ENCODE measurements around the gene STIP1.

Gene STIP1

DNA sequence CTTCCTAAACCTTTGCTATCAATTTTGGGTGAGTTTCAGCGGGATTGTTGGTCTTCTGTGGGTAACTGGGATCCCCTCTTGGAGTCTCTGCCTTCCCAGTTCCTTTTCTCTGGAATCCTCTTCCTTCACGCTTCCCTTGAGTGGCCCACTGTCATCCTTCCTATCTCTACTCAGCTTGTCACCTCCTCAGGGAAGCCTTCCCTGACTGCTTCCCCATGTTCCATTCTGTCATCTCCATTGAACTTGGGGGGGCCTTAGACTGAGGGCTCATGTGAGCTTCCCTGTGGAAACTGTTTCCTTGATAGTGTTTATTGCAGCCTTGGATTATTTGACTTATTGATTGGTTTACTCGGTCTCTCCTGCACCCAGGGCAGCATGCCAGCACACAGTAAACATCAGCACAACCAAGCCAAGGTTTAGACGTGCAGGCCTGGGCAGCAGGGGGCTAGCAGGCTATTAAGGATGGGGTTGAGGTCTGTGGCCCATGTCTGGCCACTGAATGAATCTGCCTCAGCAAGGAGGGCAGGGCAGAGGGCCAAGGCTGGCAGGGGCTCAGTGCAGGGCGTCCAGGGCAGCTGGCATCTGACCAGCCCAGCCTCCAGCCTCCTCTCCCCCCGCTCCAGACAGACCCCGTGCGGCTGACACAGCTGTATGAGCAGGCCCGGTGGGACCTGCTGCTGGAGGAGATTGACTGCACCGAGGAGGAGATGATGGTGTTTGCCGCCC, 32.8 kb downstream of the STIP1 start:
- Histone ChIP-seq H3K27ac (ENCODE audit: low read depth, low read length) (no peak overlapping the region), H3K9me3 (ENCODE audit: low read length) (no peaks in the 10 kb centered on the region), H3K27me3 (ENCODE audit: control insufficient read depth in 1 of 2, insufficient read depth in 2 of 2, low read length in 2 of 2) (no peaks in the 10 kb centered on the region), H3K36me3 (ENCODE audit: insufficient read depth, low read length) (no peaks in the 10 kb centered on the region), H3K4me1 (ENCODE audit: insufficient read depth, low read length) (no peaks in the 10 kb centered on the region), H3K9ac (ENCODE audit: low read length) (no peak overlapping the region), H3K4me3 (ENCODE audit: low read depth in 1 of 2, low read length in 2 of 2) (no peak overlapping the region)

DNA sequence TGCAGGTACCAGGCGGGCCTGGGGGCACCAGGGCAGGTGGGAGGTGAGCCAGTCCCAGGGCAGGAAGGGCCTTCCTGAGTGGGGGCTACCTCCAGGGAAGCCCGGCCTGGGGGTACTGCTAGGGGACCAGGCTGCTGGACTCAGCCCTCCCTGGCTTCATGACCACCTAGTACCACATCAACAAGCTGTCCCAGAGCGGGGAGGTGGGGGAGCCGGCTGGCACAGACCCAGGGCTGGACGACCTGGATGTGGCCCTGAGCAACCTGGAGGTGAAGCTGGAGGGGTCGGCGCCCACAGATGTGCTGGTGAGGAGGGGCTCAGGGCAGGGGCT, 33.3 kb downstream of the STIP1 start:
- Histone ChIP-seq H3K4me3 (ENCODE audit: low read depth in 1 of 2, low read length in 2 of 2) (no peak overlapping the region), H3K9ac (ENCODE audit: low read length) (no peak overlapping the region), H3K27ac (ENCODE audit: low read depth, low read length) (no peak overlapping the region), H3K4me1 (ENCODE audit: insufficient read depth, low read length) (no peaks in the 10 kb centered on the region), H3K27me3 (ENCODE audit: control insufficient read depth in 1 of 2, insufficient read depth in 2 of 2, low read length in 2 of 2) (no peaks in the 10 kb centered on the region), H3K36me3 (ENCODE audit: insufficient read depth, low read length) (no peaks in the 10 kb centered on the region), H3K9me3 (ENCODE audit: low read length) (no peaks in the 10 kb centered on the region)

DNA sequence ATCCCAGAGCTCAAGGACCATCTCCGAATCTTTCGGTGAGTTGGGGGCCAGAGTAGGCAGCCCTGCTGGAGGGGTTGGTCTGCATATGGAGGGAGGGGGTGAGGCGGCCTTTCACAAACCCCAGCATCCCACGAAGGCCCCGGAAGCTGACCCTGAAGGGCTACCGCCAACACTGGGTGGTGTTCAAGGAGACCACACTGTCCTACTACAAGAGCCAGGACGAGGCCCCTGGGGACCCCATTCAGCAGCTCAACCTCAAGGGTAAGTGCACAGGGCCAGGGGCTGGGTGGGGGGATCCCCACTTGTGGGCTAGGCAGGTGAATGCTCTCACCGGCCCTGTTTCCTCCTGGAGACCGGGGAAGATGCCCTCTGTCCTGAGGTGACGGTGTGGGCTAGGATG, 33.8 kb downstream of the STIP1 start:
- Histone ChIP-seq H3K4me3 (ENCODE audit: low read depth in 1 of 2, low read length in 2 of 2) (no peak overlapping the region), H3K9ac (ENCODE audit: low read length) (no peak overlapping the region), H3K9me3 (ENCODE audit: low read length) (no peaks in the 10 kb centered on the region), H3K27me3 (ENCODE audit: control insufficient read depth in 1 of 2, insufficient read depth in 2 of 2, low read length in 2 of 2) (no peaks in the 10 kb centered on the region), H3K36me3 (ENCODE audit: insufficient read depth, low read length) (no peaks in the 10 kb centered on the region), H3K27ac (ENCODE audit: low read depth, low read length) (no peak overlapping the region), H3K4me1 (ENCODE audit: insufficient read depth, low read length) (no peaks in the 10 kb centered on the region)

DNA sequence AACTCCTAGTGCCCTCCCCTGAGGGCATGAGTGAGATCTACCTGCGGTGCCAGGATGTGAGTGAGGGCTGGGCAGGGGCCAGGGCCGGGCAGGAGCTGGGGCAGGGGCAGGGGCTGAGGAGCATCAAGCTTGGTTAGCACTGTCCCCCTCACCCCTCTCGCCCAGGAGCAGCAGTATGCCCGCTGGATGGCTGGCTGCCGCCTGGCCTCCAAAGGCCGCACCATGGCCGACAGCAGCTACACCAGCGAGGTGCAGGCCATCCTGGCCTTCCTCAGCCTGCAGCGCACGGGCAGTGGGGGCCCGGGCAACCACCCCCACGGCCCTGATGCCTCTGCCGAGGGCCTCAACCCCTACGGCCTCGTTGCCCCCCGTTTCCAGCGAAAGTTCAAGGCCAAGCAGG, 34.3 kb downstream of the STIP1 start:
- Histone ChIP-seq H3K36me3 (ENCODE audit: insufficient read depth, low read length) (no peaks in the 10 kb centered on the region), H3K9me3 (ENCODE audit: low read length) (no peaks in the 10 kb centered on the region), H3K4me1 (ENCODE audit: insufficient read depth, low read length) (peaks cover 4% of the 10 kb centered on the region), H3K4me3 (ENCODE audit: low read depth in 1 of 2, low read length in 2 of 2) (no peak overlapping the region), H3K27ac (ENCODE audit: low read depth, low read length) (no peak overlapping the region), H3K27me3 (ENCODE audit: control insufficient read depth in 1 of 2, insufficient read depth in 2 of 2, low read length in 2 of 2) (no peaks in the 10 kb centered on the region), H3K9ac (ENCODE audit: low read length) (no peak overlapping the region)

DNA sequence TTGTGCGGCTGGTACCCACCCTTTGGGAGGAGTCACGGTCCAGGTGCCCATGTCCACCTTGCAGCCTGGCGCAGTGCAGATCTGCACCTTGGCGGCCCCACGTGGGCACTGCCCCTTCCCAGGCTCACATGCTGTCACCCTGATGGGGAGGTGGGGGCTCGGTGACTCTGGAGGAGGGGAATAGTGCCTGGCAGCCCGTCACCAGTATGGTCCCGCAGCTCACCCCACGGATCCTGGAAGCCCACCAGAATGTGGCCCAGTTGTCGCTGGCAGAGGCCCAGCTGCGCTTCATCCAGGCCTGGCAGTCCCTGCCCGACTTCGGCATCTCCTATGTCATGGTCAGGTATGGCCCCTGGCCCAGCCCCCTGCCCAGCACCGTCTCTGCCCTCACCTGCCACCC, 34.8 kb downstream of the STIP1 start:
- Histone ChIP-seq H3K9ac (ENCODE audit: low read length) (no peak overlapping the region), H3K27ac (ENCODE audit: low read depth, low read length) (no peak overlapping the region)

DNA sequence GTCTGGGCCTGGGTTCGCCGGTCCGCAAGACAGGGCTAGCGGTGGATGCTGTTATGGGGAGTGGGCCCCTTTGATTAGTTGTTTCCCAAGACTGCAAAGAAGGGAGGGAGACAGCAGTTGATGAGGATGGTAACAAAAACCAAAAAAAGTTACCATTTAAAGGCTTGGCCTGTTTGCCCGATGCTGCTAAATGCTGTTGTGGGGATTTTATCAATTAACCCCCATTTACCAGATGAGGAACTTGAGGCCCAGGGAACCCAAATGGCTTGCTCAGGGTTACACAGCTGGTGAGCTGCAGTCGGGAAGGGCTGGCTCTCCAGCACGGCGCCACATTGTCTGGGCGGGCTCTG, 36.7 kb downstream of the STIP1 start:
- Histone ChIP-seq H3K36me3 (ENCODE audit: insufficient read depth, low read length) (no peaks in the 10 kb centered on the region), H3K4me1 (ENCODE audit: insufficient read depth, low read length) (peaks cover 20% of the 10 kb centered on the region), H3K27ac (ENCODE audit: low read depth, low read length) (no peak overlapping the region), H3K9ac (ENCODE audit: low read length) (no peak overlapping the region), H3K9me3 (ENCODE audit: low read length) (no peaks in the 10 kb centered on the region), H3K27me3 (ENCODE audit: control insufficient read depth in 1 of 2, insufficient read depth in 2 of 2, low read length in 2 of 2) (no peaks in the 10 kb centered on the region), H3K4me3 (ENCODE audit: low read depth in 1 of 2, low read length in 2 of 2) (no peak overlapping the region)

More for the DNA sequence above, 34.8 kb downstream of the STIP1 start:
- no peak overlapping the region for H3K4me3 ChIP-seq (ENCODE audit: low read depth in 1 of 2, low read length in 2 of 2)
- H3K36me3 ChIP-seq (ENCODE audit: insufficient read depth, low read length): no peaks in the 10 kb centered on the region
- H3K27me3 ChIP-seq (ENCODE audit: control insufficient read depth in 1 of 2, insufficient read depth in 2 of 2, low read length in 2 of 2): no peaks in the 10 kb centered on the region
- peaks cover 8% of the 10 kb centered on the region for H3K4me1 ChIP-seq (ENCODE audit: insufficient read depth, low read length)
- H3K9me3 ChIP-seq (ENCODE audit: low read length): no peaks in the 10 kb centered on the region

DNA sequence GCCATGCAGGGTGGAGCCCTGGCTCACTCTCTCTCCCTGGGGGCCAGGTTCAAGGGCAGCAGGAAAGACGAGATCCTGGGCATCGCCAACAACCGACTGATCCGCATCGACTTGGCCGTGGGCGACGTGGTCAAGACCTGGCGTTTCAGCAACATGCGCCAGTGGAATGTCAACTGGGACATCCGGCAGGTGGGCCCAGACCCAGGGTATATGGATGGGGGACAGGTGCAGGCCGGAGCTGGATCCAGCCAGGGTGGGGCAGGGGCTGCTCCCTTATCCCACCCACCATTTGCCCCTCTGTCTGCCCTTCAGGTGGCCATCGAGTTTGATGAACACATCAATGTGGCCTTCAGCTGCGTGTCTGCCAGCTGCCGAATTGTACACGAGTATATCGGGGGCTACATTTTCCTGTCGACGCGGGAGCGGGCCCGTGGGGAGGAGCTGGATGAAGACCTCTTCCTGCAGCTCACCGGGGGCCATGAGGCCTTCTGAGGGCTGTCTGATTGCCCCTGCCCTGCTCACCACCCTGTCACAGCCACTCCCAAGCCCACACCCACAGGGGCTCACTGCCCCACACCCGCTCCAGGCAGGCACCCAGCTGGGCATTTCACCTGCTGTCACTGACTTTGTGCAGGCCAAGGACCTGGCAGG, 37.2 kb downstream of the STIP1 start:
- H3K27ac ChIP-seq (ENCODE audit: low read depth, low read length): no peak overlapping the region
- no peaks in the 10 kb centered on the region for H3K27me3 ChIP-seq (ENCODE audit: control insufficient read depth in 1 of 2, insufficient read depth in 2 of 2, low read length in 2 of 2)
- H3K36me3 ChIP-seq (ENCODE audit: insufficient read depth, low read length): no peaks in the 10 kb centered on the region
- no peak overlapping the region for H3K9ac ChIP-seq (ENCODE audit: low read length)
- peaks cover 21% of the 10 kb centered on the region for H3K4me1 ChIP-seq (ENCODE audit: insufficient read depth, low read length)
- H3K9me3 ChIP-seq (ENCODE audit: low read length): no peaks in the 10 kb centered on the region
- H3K4me3 ChIP-seq (ENCODE audit: low read depth in 1 of 2, low read length in 2 of 2): no peak overlapping the region

DNA sequence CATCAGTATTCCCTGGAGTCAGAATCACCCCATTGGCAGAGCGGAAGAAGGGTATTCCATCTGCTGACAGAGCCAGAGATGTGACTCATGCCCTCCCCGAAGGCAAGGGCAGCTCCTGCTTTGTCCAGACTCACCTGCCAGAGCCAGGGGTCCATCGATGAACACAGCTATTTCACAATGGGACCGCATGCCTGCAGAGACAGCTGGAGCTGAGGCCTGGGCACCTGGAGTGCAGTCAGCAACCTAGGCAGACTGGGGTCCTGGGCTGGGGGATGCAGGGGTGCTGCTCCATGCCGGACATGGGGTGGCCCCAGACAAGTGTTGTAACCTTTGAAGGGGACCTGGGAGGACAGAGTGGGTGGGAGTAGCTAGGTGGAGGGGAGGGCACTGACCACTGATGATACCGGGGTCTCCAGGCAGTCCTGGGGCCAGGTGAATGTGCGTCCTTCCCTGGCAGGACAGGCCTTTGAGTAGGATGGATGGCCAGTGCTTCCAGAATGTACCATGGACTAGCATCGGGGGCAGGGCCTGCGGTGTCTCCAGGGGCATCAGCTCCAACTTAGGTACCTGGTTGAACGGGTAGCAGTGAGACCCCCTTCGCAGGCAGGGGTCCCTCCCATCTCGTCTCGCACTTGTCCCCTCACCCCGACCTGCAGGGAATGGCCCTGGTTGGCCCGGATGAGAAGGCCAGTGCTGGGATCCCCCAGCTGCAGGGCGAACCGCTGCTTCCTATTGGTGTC, 38.4 kb downstream of the STIP1 start:
- Histone ChIP-seq H3K27ac (ENCODE audit: low read depth, low read length) (no peak overlapping the region), H3K9ac (ENCODE audit: low read length) (no peak overlapping the region), H3K4me1 (ENCODE audit: insufficient read depth, low read length) (peaks cover 24% of the 10 kb centered on the region), H3K36me3 (ENCODE audit: insufficient read depth, low read length) (no peaks in the 10 kb centered on the region), H3K4me3 (ENCODE audit: low read depth in 1 of 2, low read length in 2 of 2) (no peak overlapping the region), H3K27me3 (ENCODE audit: control insufficient read depth in 1 of 2, insufficient read depth in 2 of 2, low read length in 2 of 2) (no peaks in the 10 kb centered on the region), H3K9me3 (ENCODE audit: low read length) (no peaks in the 10 kb centered on the region)

DNA sequence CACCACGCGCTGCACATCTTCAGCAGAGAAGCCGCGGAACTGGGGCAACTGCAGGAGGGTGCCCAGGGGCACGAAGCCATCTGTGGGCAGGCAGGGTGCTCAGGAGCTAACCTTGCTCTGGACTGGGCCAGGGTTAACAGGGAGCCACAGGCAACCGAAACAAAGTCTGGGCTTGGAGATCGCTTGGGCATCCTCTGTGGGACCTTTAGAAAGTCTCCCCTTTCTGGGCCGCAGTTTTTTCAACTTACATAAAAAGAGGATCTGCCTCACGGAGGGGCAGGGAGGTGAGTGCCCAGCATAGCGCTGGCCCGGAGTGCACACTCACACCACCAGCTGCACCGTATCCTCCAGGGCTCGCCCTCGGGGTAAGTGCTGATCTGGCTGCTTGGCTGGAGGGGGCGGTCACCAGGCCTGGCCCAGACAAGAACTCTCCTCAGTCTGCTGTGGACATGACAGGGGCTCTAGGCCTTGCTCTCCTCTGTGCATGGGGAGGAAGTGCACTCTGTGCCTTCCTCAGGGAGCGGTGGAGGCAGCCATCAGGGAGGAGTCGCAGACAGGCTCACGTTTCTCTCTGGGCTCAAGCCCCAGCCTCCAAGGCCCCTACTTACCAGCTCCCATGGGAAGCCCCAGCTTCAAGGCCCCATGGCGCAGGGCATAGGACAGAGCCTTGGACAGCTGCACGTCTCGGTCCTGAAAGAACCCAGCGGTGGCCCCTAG, 39.1 kb downstream of the STIP1 start:
- Histone ChIP-seq H3K9ac (ENCODE audit: low read length) (peak overlapping the region; percentile 82), H3K27ac (ENCODE audit: low read depth, low read length) (peak overlapping the region; percentile 86), H3K4me3 (ENCODE audit: low read depth in 1 of 2, low read length in 2 of 2) (peak overlapping the region; percentile 71 to 89), H3K4me1 (ENCODE audit: insufficient read depth, low read length) (peaks cover 29% of the 10 kb centered on the region), H3K36me3 (ENCODE audit: insufficient read depth, low read length) (no peaks in the 10 kb centered on the region), H3K27me3 (ENCODE audit: control insufficient read depth in 1 of 2, insufficient read depth in 2 of 2, low read length in 2 of 2) (no peaks in the 10 kb centered on the region), H3K9me3 (ENCODE audit: low read length) (no peaks in the 10 kb centered on the region)

DNA sequence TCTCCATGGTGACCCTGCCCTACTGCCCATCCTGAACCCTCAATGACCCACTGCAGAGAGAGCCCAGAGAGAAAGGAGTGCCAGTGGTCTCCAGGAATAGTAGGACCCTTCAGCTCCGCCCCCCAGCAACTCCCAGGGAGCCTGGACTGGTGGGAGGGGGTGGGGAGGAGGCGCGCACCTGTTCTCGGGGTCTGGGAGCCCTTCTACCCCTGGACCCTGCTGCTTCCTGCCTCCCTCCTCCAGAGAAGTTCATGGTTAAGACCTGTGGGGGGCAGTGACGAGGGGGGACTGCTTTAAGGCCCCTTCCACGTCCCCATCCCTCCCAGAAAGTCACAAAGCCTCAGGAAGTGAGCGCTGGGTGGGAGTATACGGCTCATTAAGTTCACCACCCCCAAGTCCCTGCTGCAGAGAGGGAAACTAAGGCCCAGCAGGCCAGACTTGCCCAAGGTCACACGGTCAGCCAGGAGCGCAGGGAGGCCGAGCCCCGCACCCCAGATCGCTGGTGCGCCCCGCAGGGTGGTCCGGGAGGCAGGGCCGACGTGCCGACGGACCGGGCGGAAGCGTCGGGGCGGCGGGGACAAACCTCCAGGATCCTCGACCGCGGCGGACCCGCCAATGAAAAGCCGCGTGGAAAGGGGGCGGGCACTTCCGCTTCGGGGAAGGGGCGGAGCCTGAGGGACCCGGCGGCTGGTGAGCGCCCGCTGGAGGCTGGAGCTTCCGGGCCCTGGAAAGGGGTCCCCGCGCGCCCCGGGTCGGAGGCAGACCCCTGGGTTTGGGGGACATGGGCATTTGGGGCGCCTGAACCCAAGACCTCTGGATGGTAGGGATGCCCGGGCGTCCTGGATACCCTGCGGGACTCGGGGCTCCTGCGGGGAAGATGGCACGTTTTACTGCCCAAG, 39.9 kb downstream of the STIP1 start, which contains the start of the genes NUDT22 and TRPT1:
TSS of gene NUDT22 (plus strand) at position 667 of the 899 bp plus-strand sequence. CDS start 379 bp downstream, outside the sequence.
TSS of gene TRPT1 (minus strand) at position 579 of the 899 bp plus-strand sequence. CDS start at position 253, 326 bp downstream.
- Histone ChIP-seq H3K27me3 (ENCODE audit: control insufficient read depth in 1 of 2, insufficient read depth in 2 of 2, low read length in 2 of 2) (no peaks in the 10 kb centered on the region), H3K36me3 (ENCODE audit: insufficient read depth, low read length) (no peaks in the 10 kb centered on the region), H3K4me1 (ENCODE audit: insufficient read depth, low read length) (peaks cover 30% of the 10 kb centered on the region), H3K4me3 (ENCODE audit: low read depth in 1 of 2, low read length in 2 of 2) (peak within 1 kb of the TSS; percentile 71 to 89), H3K9ac (ENCODE audit: low read length) (peak within 1 kb of the TSS; percentile 82), H3K27ac (ENCODE audit: low read depth, low read length) (peak within 1 kb of the TSS; percentile 86), H3K9me3 (ENCODE audit: low read length) (no peaks in the 10 kb centered on the region)

All from muscle layer of colon (tissue), 2 donors.